Islet precursor cell (in vitro differentiated cells): ENCODE results near the gene SPACDR.
"Not testable (repeated sequence)": the region's sequence is repeated elsewhere in the genome, so short reads cannot be mapped to it uniquely, and the experiment has no call there.

Source experiments
- DNase-seq: peaks from one replicate; pipeline ENCODE4 v3.0.0-alpha.2; 2018

SPACDR gene

DNA sequence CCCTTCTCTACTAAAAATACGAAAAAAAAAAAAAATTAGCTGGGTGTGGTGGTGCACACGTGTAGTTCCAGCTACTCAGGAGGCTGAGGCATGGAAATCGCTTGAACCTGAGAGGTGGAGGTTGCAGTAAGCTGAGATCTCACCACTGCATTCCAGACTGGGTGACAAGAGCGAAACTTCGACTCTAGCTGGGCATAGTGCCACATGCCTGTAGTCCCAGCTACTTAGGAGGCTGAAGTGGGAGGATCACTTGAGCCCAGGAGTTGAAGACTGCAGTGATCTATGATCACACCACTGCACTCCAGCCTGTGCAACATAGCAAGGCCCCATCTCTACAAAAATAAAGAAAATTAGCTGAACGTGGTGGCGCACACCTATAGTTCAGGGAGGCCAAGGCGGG lies 1.2 kb upstream of the SPACDR start:
- no peak for DNase-seq

DNA sequence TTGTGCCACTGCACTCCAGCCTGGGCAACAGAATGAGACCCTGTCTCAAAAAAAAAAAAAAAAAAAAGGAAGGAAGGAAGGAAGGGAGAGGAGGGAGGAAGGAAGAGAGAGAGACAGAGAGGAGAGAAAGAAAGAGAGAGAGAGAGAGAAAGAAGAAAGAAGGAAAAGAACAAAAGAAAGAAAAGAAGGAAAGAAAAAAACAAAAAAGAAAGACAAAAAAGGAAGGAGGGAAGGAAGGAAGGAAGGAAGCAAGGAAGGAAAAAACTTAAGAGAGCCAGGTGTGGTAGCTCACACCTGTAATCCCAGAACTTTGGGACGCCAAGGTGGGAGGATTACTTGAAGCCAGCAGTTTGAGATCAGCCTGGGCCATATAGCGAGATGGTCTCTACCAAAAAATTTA lies 731 bp upstream of the SPACDR start:
- DNase-seq, result no peak

DNA sequence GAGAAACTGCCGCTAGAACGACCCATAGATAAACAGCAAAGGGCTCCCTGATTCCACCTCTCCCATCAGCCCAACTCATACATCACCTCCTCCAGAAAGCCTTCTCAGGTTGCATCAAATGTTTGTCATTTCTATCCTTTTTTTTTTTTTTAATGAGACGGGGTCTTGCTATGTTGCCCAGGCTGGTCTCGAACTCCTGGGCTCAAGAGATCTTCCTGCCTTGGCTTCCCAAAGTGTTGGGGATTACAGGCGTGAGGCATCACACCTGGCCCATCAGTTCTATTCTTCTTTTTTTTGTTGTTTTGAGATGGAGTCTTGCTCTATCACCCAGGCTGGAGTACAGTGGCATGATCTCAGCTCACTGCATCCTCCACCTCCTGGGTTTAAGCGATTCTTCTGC lies 7.0 kb downstream of the SPACDR start:
- no peak for DNase-seq

- no peak for DNase-seq
Observed at GRCh38 chr7:100456562-100456961, 7.5 kb downstream of the SPACDR start.

- DNase-seq, result no peak
Observed at GRCh38 chr7:100455206-100455605, 8.9 kb downstream of the SPACDR start.

DNA sequence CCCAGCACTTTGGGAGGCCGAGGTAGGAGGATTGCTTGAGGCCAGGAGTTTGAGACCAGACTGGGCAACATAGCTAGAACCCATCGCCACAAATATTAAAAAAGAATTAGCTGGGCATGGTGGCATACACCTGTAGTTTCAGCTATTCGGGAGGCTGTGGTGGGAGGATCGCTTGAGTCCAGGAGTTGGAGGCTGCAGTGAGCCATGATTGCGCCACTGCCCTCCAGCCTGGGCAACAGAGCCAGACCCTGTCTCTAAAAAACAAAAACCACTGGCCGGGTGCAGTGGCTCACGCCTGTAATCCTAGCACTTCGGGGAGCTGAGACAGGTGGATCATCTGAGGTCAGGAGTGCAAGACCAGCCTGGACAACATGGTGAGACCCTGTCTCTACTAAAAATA lies 10.2 kb downstream of the SPACDR start:
- not testable (repeated sequence) for DNase-seq

- no peak for DNase-seq
Observed at GRCh38 chr7:100452513-100452912, 11.5 kb downstream of the SPACDR start.

GRCh38 chr7:100449190-100449795 lies 14.8 kb downstream of the SPACDR start:
- no peak for DNase-seq

GRCh38 chr7:100447363-100447762 lies 16.7 kb downstream of the SPACDR start:
- DNase-seq, result not testable (repeated sequence)

- no peak for DNase-seq
Observed at GRCh38 chr7:100446040-100446439, 18.0 kb downstream of the SPACDR start.

DNA sequence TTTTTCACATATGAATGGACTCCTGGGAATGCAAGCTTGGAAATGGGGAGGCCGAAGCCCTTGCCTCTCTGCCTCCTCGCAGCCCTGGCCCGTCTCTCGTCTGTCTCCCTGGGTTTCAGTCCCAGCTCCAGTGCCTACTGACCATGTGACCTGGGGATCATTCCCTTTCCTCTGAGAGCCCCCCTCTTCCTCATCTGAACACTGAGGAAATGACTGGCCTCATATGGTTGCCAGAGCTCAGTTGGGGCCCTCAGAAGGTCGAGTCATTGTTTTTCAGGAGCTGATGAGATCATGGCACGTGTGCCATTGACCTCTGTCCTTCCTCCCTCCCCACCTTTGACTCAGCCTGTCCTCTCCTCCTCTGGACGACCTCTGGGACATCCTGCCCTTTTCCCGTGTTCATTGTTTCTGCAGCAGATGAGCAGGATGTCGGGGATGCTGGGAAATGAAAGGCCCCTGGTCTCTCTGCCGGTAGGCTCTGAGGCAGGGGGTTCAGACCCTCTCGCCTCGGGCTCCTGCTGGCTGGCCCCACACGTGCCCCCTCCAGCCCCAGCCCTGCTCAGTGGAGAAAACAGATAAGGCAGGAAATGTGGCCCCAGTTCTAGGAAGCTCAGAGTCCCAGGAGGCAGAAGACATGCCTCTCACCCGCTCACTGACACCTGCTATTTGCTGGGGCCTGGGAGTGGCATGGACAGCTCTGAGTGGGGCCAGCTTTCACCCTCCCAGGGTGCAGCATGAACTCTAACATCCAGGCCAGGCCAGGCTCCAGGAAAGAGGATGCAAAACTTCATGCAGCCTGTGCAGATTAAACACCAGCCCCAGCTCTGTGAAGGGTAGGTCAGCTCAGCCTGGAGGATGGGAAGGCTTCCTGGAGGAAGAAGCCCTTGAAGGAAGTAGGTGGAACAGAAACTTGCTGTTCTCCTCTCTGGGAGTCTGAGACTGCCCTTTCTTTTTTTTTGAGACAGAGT lies 19.5 kb downstream of the SPACDR start:
- peak; percentile 72 for DNase-seq

- no peak for DNase-seq
Observed at GRCh38 chr7:100443096-100443840, 20.8 kb downstream of the SPACDR start.

DNA sequence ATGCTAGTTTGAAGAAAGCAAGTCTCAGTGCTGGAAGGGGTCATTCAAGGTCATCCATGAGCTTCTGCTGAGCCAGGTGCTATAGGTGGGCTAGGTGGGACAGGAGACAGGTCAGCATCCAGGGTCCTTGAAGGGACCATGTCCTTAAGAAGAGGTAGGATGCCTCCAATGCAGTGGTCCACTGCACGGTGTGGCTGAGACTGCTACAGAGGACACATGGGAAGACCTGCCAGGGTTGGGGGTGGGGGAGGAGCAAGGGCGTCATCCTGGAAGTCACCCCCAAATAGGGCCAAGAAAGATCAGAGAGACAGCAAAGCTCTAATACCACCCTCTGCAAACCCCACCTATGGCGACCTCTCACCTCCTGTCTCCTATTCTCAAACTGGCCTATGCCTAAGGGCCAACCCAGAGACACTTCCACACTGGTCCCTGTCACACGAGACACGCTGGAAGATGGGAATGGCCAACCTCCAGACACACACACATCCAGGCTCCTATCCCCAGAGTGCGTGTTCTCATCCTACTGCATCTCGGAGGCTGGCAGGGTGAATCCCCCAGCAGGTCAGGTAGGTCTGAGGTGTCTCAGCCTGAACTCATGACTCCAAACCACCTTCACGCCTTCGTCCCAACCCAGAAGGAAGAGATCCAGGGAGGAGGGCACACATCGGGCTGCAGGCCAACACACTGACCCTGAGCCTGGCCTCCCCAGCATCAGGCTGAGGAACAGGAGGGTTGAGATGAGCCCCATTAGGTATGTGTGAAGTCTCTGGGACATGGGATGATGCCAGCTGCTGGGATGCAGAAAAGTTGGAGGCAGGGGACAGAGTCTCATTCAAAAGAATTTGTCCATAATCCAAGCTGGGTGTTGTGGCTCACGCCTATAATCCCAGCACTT lies 22.2 kb downstream of the SPACDR start:
- DNase-seq, result no peak

DNA sequence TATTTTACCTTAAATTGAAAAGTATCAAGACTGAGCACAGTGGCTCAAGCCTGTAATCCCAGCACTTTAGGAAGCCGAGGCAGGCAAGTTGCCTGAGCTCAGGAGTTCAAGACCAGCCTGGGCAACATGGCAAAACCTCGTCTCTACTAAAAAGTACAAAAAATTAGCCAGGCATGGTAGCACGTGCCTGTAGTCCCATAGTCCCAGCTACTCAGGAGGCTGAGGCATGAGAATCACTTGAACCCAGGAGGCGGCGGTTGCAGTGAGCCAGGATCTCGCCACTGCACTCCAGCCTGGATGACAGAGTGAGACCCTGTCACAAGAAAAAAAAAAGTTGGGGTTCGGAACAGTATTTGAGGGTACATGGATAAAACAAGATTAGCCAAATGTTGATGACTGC lies 24.8 kb downstream of the SPACDR start:
- DNase-seq, result not testable (repeated sequence)

GRCh38 chr7:100438731-100439130 lies 25.3 kb downstream of the SPACDR start:
- not testable (repeated sequence) for DNase-seq

GRCh38 chr7:100438172-100438571 lies 25.9 kb downstream of the SPACDR start:
- DNase-seq, result no peak

DNA sequence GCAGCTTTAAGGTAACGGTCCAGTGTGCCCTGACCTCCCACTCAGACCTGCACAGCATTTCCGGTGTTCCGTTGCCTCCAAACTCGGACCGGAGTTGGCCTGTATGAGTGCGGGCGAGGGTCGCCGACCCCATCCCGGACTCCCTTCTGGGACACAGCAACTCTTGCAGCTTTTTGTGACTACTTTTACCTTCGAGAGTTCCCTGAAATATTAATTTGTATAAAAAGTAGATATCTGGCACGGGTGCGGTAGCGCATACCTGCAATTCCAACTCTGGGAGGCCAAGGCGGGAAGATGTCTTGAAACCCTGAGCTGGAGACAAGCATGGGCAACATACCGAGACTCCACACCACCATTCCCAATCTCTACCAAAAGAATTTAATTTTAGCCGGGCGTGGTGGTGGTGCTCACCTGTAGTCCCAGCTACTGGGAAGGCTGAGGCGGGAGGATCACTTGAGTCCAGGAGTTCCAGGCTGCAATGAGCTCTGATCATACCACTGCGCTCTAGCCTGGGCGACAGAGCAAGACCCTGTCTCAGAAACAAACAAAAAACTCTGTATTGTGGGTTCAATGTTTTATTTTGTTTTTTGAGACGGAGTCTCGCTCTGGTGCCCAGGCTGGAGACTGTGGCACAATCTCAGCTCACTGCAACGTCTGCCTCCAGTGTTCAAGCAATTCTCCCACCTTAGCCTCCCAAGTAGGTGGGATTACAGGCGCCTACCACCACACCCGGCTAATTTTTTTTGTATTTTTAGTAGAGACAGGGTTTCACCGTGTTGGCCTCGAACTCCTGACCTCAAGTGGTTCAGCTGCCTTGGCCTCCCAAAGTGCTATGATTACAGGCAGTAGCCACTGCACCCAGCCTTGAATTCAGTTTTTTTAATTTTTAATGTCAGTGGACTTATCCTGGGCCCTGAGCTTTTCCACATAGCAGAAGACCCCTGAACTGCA lies 26.6 kb downstream of the SPACDR start:
- no peak for DNase-seq

- DNase-seq, result peak; percentile 63
Observed at GRCh38 chr7:100435401-100436304, 28.4 kb downstream of the SPACDR start.

DNA sequence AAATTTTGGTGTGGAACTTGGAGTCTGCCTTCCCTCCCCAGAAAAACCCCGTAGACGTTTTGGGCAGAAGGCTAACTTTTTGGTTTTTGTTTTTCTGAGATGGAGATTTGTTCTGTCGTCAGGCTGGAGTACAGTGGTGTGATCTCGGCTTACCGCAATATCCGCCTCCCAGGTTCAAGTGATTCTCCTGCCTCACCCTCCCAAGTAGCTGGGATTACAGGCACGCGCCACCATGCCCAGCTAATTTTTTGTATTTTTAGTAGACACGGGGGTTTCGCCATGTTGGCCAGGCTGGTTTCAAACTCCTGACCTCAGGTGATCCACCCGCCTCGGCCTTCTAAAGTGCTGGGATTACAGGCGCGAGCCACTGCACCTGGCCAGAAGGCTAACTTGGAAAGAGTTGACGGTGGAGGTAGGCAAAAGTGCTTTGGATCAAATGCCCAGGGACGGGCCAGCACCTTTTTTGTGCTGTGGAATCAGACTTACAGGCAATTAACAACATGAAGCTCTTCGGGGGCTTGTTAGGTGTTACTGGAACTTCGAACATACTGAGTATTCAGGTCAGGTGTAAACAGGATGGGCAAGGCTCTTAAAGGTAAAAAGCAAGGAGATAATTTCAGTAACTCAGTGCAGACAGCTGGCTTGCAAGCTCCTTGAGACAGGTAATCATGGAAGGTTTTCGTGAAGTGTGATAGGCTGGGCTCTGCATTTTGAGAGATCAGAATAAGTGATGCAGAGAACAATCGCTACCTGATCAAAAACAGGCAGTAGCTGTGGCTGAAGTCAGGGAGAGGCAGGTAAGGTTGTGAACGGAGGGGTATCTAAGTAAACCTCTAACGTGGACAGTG lies 29.5 kb downstream of the SPACDR start:
- DNase-seq, result no peak
